Activated CD8-positive, alpha-beta memory T cell treated with anti-CD3 and anti-CD28 coated beads for 1 hour (primary cell): Measurements from ENCODE around the gene VEGFD.

Source experiments
- DNase-seq, 2 donors: peaks; one replicate each; pipeline ENCODE4 v3.0.0-alpha.2; 2020; ENCODE audit warnings: low read depth in 1 of 2; ENCODE audit errors: extremely low read depth in 1 of 2

VEGFD gene

DNA sequence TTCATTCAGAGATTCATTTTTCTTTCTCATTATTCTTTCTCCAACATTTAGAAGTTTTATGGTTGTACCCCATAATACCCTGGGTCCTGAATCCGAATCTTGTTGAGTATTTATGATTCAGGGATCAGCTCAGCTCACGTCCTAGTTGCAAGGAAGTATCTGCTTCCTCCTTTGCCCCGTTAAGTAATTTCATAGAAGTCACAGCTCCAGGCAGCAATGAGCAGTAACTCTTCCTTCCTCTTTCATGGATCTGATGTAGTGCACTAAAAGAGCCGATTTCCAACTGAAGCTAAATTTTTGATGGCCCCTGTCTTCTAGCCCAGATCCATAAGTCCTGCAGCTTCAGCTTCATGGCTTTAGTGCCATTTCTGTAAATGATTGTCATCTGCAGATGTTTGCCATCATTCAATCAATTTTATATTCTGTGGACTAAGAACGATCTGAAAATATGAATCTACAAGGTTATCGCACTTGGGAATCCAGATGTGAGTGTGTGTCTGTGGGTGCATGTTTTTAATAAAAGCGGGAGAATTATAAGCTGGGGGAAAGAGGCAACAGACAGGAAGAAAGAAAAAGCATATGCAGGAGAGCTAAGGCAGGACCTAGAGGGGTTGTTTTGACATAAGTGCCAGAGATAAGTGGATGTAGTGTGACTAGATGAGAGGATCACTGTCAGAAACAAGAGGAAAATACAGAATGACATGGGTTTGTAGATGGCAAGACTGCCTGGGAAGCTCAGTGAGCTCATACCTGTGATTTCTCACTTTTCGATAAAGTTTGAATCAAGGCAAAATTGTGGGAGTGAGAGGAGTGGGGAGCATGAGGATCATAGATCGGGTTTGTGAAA lies 17.5 kb downstream of the VEGFD start:
- no peak for DNase-seq

DNA sequence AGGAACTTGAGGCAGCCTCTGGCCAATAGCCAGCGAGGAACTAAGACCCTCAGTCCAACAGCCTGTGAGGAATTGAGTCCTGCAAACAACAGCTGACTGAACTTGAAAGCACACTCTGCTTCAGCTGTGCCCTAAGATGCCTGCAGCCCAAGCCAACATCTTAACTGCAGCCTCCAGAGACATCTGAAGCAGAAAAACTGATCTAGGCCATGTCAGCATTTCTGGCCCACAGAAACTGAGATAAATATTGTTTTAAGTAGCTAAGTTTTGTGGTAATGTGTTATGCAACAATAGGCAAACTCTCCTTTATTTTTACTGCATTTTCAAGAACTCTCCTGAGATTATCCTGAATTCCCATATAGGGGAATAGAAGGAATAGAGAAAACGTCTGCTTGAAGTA lies 24.5 kb downstream of the VEGFD start:
- DNase-seq: no peak

DNA sequence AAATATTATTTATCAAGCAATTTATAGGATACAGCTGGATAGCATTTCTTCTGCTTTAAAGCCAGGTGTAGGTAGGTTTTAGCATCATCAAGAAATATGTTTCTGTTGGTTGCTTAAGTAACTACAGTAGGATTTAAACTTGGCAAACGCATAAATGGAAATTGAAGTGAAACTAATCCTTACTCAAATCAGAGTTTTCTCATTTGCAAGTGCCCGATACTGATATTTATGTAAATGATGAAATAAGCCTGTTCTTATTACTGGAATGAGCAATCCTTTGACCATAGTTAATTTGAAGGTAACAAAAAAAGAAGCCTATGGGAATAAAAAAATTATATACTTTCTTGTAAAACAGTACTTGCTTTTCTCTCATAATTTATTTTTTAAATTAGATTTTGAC lies 25.7 kb downstream of the VEGFD start:
- no peak for DNase-seq

DNA sequence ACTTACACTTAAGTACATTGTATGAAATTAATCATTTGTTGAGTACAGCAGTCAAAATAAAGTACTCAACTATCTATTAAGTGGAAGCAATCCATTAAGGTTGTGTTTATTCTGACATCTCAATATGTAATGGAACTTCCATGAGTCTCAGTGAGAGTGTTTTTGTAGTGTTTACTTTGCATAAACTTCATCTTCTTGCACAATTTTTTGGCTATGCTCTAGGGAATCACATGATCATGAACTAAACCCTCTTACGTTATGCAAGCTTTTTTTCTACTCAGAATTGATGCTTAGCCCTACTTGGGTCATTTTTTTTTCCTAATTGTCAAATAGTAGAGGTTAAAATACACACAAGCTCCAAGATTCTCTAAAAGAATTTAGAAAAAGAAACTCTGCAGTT lies 27.8 kb downstream of the VEGFD start:
- DNase-seq: no peak

DNA sequence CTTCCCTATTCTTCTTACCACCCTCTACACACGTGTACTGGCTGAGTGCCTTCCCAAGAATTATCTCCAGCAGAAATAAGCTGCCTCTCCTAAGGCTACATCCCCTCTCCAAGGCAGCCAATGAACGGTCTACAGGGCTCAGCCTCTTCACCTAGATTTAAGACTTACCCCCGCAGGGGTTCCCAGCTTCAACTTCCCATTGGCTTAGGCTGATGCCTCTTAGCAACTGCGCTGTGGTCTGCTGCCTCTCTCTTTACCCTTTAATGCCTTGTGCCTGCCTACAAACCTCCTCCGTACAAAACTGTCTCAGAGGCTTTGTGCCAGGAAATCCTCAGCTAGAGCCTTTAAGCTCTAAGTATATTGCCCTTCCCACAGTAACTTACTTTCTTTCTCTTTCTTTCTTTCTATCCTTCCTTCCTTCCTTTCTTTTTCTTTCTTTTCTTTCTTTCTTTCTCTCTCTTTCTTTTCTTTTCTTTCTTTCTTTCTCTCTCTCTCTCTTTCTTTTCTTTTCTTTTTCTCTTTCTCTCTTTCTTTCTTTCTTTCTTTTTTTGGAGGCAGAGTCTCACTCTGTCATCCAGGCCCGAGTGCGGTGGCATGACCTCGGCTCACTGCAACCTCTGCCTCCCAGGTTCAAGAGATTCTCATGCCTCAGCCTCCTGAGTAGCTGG lies 33.8 kb downstream of the VEGFD start:
- DNase-seq: no peak

DNA sequence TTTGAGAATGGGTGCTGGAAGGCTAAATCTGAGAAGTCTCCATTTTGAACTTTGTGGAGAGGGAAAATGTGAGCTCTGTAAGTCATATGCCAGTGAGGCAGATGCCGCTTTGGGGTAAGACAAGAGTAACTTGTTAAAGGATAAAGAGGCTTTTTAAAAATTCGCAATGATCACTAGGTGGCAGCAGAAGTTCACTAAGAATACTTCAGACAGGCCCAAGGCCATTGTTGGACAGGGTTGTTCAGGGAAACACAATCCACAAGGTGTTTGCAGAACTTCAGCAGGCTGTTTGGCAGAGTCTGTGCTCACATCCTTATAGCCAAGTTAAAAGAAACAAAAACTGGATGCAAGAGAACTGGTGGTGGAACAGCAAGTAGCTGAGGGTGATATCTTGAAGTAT lies 35.2 kb downstream of the VEGFD start:
- DNase-seq: no peak

DNA sequence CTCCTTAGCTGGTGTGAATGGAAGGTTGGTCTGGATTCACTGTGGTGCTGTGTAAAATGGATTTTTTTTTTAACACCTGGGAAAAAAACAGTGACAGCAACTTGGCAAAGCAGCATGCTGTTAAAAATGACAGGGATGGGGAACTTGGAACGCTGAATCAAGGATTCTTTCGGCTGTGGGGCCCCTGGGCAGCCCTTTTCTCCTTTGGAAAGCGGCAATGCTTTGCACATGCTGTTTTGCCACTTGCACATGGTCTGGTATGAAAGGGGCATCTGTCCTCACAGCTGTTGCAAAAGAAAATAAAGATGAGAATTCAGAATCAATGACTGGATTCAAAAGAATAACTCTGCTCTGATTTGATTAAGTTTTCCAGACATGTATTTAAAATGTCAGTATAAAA lies 38.2 kb downstream of the VEGFD start:
- no peak for DNase-seq

DNA sequence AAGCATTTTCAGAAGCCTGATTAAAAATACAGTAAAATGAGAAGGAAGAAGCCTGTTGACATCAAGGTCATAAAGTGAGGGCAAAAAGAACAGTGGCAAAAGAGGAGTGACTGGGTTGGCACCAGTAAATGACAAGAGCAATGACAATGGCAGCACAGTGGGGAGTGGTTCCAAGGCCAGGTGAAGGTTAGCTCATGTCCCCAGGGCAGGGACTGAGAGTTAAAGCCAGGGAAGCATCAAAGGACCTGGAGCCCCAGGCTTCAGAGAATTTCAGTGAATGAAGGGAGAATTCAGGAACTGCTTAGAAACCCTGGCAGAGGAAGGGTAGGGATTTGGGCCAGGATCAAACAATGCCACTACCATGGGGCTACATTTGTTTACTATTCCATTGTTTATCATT lies 40.1 kb downstream of the VEGFD start:
- DNase-seq: no peak

DNA sequence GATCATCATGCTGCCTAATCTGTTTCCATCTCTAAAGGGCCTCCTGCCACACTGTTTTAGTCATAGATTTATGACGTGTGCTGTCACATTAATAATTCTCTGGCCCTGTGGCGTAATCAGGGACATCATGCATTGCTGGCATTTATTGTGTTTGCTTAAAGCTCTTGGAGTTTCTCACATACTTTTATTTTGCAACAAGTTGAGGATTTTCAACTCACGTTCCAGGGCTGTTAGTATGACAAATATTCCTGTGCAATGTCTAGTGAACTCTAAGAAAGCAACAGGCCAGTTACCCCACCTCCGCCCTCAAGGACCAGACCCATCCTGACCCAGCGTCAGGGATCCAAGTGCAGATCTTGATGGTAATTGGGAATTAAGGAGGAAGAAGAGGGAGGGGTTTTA lies 41.1 kb downstream of the VEGFD start:
- no peak for DNase-seq

DNA sequence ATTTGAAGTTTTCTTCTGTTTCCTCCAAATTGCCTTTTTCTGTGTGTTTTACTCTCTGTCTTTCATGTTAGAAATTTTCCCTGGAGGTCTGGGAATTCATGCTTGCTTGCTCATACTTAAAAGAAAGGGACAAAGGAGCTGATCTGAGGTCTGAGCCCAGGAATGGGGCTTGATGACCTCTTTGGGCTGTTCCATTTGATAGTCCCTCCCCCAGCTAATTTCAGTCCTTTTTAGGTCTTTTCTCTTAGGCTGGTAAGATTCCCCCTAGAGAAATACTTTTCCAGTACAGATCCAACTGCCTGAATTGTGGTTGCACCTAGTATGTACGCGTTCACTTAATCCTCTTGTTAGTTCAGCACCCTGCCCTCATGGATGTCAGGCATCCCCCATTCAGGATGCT lies 43.3 kb downstream of the VEGFD start:
- DNase-seq: no peak

DNA sequence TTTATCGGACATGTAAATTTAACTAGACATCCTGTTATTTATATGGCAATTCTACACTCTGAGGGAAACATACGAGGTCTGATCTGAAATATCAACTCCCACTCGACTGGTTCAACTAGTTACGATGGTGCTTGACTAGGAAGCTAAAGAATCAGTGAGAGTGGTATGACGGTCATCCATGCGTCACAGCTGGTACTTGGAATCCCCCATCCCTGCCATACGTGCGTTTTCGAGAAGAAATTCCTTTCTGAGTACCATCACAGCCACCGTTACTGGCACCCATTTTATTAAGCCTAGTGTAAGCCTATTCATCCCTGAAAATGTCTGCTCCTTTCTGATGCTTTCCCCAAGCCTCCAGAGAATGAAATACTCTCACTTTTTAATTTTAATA lies 48.2 kb downstream of the VEGFD start:
- no peak for DNase-seq

DNA sequence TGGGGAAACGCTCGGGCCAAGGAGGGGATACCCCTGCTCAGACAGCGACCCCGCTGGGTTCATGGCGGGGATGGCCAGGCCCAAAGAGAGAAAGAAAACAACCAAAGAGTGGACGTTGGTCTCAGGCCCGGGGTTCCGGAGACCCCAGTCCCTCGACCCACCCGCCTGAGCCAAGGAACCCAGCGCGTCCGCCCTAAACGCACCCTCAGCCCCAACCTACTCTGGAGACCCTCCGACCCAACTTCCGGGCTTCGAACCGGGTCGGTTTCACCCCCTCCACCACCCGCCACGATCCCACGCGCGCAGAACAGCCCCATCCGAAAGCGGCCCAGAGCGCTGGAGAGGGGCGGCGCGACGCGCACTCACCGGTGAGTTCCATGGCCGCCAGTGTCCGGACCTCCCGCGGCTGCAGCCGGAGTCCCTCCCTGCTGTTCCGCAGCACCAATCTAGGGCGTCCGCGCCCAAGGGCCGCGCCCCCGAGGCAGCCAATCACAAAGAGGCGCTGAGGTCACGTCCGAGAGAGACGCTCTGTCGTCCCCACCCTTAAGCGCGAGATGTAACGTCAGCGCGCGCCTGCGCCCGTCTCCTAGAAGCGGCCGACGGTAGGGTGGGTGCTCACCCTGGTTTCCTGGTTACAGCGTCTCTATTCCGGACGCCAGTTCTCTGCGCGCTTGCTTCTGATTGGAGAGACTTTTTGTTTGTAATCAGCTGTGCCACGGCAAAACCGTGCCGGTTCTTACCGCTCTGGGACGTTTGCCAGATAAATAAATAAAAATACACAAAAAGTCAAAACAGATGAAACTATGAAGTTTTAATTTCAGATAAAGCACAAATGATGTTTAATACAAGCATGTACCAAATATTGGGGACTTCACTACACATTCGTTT lies 48.8 kb downstream of the VEGFD start, which contains the start of gene PIGA:
Gene PIGA, minus strand, starts transcription at position 389 of the 888 bp plus-strand sequence. CDS start 3,593 bp downstream, outside the sequence.
- DNase-seq: peak; percentile 77 to 79

DNA sequence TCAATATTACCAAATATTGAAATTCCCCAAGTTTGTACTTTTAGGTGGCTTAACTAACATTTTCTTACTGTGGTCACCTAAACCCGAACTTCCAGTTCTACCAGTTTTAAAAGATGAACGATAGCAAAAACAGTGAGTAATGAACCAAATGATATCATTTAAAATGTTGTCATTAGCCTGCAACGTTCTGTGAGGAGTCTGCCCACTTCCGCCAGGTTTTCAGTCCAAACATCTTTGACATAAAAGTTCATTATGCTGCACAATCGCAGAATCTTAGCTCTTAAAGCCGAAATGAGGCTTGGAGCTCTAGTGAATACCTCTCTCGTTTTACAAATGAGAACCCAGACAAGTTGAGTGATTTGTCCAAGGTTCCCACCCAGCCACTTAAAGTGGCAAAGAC lies 49.7 kb downstream of the VEGFD start:
- DNase-seq: no peak

DNA sequence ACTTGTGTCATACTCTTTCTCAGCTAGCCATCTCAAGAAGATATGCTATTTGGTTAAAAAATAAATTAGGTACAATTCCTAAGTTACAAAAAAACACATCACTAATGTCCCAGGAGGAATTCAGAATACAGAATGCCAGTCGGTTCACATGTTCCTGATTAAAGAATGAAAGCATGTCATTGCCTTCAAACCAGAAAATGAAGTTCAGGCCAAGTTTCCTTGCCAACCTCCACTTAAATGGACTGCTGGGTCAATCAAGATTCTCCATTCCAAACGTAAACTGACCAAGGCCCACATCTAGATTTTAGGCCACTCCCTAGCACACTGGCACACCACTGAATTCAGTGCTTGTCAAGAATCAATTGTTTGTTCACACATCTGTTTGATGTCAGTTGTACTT lies 55.4 kb downstream of the VEGFD start:
- DNase-seq: no peak

DNA sequence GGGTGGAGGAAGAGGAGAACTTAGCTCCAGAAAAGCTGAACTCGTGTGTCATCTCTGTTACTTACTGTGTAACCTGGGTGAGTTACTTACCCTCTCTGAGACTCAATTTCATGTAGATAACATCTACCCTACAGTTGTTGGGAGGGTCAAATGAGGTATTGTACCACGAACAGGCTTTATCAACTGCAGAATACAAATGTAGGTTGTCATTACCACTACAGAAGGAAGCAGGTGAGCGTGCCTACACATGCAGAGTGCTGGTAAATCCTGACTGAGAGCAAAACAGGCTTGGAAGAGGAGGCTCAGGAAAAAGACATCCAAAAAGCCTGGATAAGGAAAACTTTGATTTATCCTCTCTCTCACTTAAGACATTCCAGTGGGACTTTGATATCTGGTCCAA lies 56.1 kb downstream of the VEGFD start:
- DNase-seq: no peak

DNA sequence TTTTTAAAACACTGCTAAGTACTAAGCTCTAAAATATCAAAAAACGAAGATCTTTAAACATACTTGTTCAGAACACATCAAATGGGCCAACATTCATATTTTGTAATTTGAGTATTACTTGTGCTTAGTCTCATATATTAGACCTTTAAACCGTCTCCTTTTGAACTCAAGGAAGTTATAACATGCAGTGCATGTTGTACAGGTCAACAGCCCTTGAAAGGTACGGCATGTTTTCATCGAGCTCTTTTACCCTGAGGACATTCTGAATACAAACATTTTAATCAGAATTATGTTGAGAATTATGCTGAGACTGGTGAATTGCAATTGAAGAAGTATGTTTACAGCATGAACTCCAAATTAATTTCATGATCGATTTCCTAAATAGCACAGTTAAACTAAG lies 61.7 kb downstream of the VEGFD start:
- no peak for DNase-seq

DNA sequence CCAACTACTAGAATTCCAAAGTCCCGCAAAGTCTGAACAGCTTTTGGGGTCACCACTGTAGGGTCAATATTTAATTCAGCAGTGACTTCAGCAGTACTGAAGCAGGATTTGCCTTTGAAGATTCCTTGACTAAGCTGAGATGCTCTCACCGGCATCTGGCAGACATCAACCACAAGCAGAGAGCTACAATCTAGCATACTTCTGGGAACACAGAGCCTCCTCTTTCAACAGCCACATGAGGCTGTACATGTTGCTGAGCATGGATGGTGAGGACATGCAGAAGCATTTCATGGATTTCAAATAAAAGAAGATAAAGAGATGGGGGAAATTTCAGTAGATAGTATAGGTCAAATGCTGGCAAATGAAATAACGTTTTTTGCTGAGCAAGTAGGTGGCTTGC lies 62.1 kb downstream of the VEGFD start:
- DNase-seq: no peak

DNA sequence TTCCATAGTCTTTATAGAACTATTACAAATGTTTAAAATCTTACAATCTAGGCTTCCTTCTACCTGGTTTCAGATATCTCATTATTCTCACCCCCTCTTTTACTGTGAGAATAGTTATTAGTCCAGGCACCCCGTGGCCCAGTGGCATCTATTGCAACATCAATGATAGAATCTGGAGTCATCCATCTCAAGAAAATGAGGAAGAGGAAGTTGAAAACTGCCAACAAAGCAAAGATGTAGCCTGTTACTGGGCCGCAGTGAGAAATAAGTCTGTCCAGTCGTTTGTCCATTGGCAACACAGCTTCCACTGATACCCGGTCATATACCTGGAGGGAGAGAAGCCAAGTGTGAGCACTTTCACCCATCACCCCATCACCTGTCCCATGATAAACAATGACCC lies 62.8 kb downstream of the VEGFD start:
- no peak for DNase-seq

DNA sequence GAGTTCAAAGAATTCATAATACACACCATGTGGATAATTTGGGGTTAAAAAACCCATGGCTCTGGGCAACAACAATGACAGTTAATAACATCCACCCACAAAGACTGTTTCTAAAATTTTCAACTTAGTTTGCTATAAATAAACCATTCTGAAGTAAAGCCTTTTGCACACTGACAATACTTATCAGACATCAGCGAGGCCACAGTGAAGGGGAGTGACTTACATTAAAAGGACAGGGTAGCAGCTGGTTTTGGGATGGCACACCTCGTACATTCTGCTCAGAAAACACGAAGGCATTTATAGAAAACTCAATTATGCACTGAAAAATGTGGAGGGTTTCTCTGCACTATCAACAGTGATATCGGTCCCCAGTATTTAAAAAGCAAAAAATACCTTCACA lies 63.9 kb downstream of the VEGFD start:
- DNase-seq: no peak

DNA sequence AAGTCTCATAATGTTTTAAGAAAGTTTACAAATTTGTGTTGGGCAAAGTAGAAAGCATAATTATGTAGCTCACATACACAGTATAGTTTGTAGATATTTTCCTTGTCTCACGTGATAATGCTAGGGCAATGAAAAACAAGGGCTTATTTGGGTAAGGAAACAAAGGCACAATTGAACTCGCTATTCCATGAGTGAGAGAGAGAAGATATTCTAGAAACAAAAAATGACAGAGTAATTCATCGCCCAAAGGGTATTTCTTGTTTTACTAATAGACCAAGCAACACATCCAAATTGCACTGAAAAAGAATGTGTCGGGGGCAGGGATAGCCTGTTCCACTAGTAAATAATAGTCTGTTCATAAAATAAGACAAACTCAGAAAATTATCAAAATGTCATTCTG lies 65.1 kb downstream of the VEGFD start:
- DNase-seq: no peak

DNA sequence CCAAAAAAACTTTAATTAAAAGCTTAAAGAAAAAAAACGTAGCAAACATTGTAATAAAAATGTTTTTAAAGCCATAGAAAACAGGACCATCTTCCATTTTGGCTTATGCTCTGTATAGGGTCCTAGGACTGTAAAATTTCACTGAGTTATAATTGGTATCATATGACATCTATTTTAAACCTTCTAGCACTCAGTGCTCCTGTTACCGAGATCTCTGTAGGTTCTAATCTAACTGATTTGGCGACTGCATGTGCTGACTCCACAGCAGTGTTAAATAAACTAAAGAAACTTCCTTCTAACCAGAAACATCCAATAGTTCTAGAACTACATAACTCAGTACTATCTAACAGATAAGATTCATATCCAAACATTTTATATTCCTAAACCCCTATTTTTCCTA lies 68.7 kb downstream of the VEGFD start, which contains the start of gene ASB11:
Gene ASB11, minus strand, starts transcription at position 132 of the 400 bp plus-strand sequence. Its CDS starts 35 bp downstream, at position 97.
- DNase-seq: no peak
